Measurements from ENCODE around the gene HNRNPL.
"Not testable (repeated sequence)": the region's sequence is repeated elsewhere in the genome, so short reads cannot be mapped to it uniquely, and the experiment has no call there.

The HNRNPL gene

DNA sequence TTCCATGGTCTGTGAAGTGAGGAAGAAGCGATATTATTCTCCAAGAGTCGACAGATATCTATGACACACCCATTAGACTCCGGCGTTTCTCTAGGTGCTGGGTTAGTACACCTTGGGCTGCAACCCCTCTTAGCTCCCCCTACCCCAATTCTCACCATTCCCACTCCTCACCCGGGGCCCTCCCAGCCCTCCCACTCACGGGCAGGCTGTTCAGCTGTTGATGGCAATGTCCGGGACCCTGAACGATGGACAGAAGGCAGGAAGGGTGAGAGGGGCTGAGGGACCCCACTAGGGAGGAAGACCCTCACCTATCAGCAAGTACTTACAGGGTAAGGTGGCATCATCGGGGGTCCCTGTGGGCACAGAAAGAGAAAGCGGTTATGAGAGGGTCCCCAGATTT, 46.2 kb downstream of the HNRNPL start:
- Histone ChIP-seq H3K4me3 (ENCODE audit: low read depth in 1 of 2, low read length in 2 of 2) (no peak overlapping the region), H3K27me3 (ENCODE audit: control insufficient read depth in 1 of 2, insufficient read depth in 2 of 2, low read length in 2 of 2) (no peaks in the 10 kb centered on the region), H3K9ac (ENCODE audit: low read length) (no peak overlapping the region), H3K4me1 (ENCODE audit: insufficient read depth, low read length) (no peaks in the 10 kb centered on the region), H3K9me3 (ENCODE audit: low read length) (no peaks in the 10 kb centered on the region), H3K27ac (ENCODE audit: low read depth, low read length) (no peak overlapping the region), H3K36me3 (ENCODE audit: insufficient read depth, low read length) (no peaks in the 10 kb centered on the region)

DNA sequence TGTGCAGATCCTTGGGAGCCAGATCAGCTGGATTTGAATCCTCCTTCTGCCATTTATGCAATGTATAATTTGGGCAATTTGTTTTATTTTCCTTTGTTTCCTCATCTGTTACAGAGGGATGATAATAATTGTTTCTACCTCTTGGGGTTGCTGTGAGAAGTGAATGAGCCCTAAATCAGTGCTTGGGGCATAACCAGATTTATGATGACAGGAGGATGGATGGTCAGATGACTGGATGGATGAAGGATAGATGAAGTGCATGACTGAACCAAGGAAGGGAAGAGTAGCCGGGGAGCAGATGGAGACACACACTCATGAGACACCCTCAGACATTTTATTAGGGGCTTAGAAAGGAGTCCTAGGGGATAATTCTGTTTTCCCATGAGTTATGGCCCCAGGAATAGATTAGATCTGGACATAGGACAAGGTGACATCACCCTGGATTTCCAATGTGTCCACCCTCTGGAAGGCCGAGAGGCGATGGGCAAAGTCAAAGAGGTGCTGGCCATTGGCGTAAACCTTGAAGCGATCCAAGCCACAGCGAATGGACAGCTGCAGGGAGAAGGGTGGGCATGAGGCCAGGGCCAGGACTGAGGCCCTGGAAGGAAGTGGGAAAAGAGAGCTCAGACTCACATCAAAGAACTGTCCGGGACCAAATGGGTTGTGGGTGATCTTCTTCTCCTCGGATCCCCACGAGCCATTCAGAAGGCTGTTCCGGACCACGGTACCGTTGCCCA, 48.3 kb downstream of the HNRNPL start:
- no peak overlapping the region for H3K9ac ChIP-seq (ENCODE audit: low read length)
- H3K9me3 ChIP-seq (ENCODE audit: low read length), result no peaks in the 10 kb centered on the region
- no peaks in the 10 kb centered on the region for H3K36me3 ChIP-seq (ENCODE audit: insufficient read depth, low read length)
- H3K27me3 ChIP-seq (ENCODE audit: control insufficient read depth in 1 of 2, insufficient read depth in 2 of 2, low read length in 2 of 2), result no peaks in the 10 kb centered on the region
- H3K4me3 ChIP-seq (ENCODE audit: low read depth in 1 of 2, low read length in 2 of 2), result no peak overlapping the region
- no peaks in the 10 kb centered on the region for H3K4me1 ChIP-seq (ENCODE audit: insufficient read depth, low read length)
- H3K27ac ChIP-seq (ENCODE audit: low read depth, low read length), result no peak overlapping the region

DNA sequence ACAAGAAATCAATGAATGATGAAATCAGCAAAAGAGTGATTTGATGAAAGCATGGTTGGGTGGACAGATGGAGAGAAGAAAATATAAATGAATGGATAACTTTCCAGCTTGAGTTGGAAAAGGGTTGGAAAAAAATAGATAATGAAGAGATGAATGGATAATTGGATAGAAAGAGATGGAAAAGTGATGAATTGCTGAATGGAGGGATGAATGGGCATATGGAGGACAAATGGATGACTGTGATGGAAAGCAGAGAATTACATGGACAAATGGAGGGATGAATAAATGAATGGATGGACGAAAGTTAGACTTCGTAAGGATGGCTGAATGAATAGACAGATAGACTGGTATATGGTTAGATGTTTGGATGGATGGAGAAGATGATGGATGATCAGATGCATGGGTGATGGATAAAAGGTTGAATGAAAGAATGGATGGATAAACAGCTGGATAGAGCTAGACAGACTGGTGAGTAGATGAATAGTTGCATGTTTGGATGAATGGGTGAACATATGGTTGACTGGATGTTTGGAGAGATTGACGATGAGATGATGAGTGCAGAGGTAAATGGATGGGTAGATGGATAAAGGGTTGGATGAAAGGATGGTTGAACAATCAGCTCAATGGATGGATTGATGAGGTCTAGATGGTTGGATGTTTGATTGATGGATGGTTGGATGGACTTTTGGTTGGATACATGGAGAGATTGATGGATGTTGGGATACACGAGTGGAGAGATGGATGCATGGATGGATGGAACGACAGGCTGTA, 49.0 kb downstream of the HNRNPL start:
- Histone ChIP-seq H3K4me3 (ENCODE audit: low read depth in 1 of 2, low read length in 2 of 2) (no peak overlapping the region), H3K27ac (ENCODE audit: low read depth, low read length) (no peak overlapping the region), H3K36me3 (ENCODE audit: insufficient read depth, low read length) (no peaks in the 10 kb centered on the region), H3K4me1 (ENCODE audit: insufficient read depth, low read length) (no peaks in the 10 kb centered on the region), H3K27me3 (ENCODE audit: control insufficient read depth in 1 of 2, insufficient read depth in 2 of 2, low read length in 2 of 2) (no peaks in the 10 kb centered on the region), H3K9me3 (ENCODE audit: low read length) (no peaks in the 10 kb centered on the region), H3K9ac (ENCODE audit: low read length) (no peak overlapping the region)

DNA sequence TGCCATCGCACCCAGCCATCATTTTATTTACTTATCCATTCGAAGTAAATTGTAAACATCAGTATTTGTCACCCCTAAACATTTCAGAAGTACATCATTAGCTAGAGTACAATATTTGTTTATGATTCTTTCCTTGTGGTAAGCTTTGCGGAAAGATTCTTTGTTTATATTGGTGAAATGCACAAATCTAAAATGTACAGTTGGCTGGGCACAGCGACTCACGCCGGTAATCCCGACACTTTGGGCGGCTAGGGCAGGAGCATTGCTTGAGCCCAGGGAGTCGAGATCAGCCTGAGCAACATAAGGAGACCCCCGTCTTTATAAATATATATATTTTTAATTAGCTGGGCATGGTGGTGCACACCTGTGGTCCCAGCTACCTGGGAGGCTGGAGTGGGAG, 50.7 kb downstream of the HNRNPL start:
- Histone ChIP-seq H3K9ac (ENCODE audit: low read length) (no peak overlapping the region), H3K36me3 (ENCODE audit: insufficient read depth, low read length) (no peaks in the 10 kb centered on the region), H3K4me3 (ENCODE audit: low read depth in 1 of 2, low read length in 2 of 2) (no peak overlapping the region), H3K9me3 (ENCODE audit: low read length) (no peaks in the 10 kb centered on the region), H3K27ac (ENCODE audit: low read depth, low read length) (no peak overlapping the region), H3K4me1 (ENCODE audit: insufficient read depth, low read length) (no peaks in the 10 kb centered on the region), H3K27me3 (ENCODE audit: control insufficient read depth in 1 of 2, insufficient read depth in 2 of 2, low read length in 2 of 2) (no peaks in the 10 kb centered on the region)

DNA sequence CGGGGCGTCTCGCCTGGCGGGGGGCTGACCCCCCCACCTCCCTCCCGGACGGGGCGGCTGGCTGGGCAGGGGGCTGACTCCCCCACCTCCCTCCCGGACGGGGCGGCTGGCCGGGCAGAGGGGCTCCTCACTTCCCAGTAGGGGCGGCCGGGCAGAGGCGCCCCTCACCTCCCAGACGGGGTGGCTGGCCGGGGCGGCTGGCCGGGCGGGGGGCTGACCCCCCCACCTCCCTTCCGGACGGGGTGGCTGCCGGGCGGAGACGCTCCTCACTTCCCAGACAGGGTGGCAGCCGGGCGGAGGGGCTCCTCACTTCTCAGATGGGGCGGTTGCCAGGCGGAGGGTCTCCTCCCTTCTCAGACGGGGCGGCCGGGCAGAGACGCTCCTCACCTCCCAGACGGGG, 52.0 kb downstream of the HNRNPL start:
- not testable (repeated sequence) for H3K27me3 ChIP-seq (ENCODE audit: control insufficient read depth in 1 of 2, insufficient read depth in 2 of 2, low read length in 2 of 2)

DNA sequence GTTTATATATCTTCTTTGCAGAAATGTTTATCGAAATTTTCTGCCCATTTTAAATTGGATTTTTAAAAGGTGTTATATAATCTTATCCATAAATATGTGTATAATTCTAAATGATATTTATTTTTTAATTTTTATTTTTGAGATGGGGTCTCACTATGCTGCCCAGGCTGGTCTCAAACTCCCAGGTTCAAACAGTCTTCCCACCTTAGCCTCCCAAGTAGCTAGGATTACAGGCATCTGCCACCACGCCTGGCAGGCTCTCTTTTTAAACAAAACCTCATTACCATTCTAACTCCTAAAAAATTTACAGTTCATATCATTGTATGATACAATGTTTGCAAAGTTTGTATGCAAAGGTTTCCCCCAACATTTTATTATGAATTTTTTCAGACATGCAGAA, 53.6 kb downstream of the HNRNPL start:
- no peaks in the 10 kb centered on the region for H3K4me1 ChIP-seq (ENCODE audit: insufficient read depth, low read length)
- H3K4me3 ChIP-seq (ENCODE audit: low read depth in 1 of 2, low read length in 2 of 2), result no peak overlapping the region
- no peak overlapping the region for H3K27ac ChIP-seq (ENCODE audit: low read depth, low read length)
- no peaks in the 10 kb centered on the region for H3K27me3 ChIP-seq (ENCODE audit: control insufficient read depth in 1 of 2, insufficient read depth in 2 of 2, low read length in 2 of 2)
- no peak overlapping the region for H3K9ac ChIP-seq (ENCODE audit: low read length)
- no peaks in the 10 kb centered on the region for H3K9me3 ChIP-seq (ENCODE audit: low read length)
- H3K36me3 ChIP-seq (ENCODE audit: insufficient read depth, low read length), result no peaks in the 10 kb centered on the region

More for the DNA sequence above, 52.0 kb downstream of the HNRNPL start:
- not testable (repeated sequence) for H3K4me1 ChIP-seq (ENCODE audit: insufficient read depth, low read length); H3K27ac ChIP-seq (ENCODE audit: low read depth, low read length); H3K9me3 ChIP-seq (ENCODE audit: low read length); H3K9ac ChIP-seq (ENCODE audit: low read length); H3K36me3 ChIP-seq (ENCODE audit: insufficient read depth, low read length); H3K4me3 ChIP-seq (ENCODE audit: low read depth in 1 of 2, low read length in 2 of 2)

DNA sequence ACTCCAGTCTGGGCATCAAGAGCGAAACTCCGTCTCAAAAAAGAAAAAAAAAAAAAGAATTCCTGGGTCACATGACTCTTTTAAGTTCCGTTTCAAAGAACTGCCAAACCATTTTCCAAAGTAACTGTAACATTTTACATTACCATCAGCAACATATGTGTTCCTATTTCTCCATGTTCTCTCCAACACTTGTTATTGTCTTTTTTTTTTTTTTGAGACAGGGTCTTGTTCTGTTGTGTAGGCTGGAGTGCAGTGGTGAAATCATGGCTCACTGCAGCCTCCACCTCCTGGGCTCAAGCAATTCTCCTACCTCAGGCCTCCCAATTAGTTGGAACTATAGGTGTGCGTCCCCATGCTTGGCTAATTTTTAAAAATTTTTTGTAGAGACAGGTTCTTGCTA, 54.2 kb downstream of the HNRNPL start:
- no peaks in the 10 kb centered on the region for H3K9me3 ChIP-seq (ENCODE audit: low read length)

DNA sequence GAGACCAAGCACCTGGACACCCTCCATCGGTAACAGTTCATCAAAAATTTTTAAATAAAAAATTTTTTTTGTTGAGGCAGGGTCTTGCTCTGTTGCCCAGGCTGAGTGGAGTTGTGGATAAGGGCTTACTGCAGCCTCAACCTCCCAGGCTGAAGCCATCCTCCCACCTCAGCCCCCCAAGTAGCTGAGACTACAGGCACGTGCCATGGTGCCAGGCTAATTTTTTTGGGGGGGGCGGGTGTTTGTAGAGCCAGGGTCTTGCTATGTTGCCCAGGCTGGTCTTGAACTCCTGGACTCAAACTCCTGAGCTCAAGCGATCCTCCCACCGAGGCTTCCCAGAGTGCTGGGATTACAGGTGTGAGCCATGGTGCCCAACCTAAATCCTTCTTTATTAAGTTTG, 56.1 kb downstream of the HNRNPL start:
- Histone ChIP-seq H3K27ac (ENCODE audit: low read depth, low read length) (no peak overlapping the region), H3K27me3 (ENCODE audit: control insufficient read depth in 1 of 2, insufficient read depth in 2 of 2, low read length in 2 of 2) (no peaks in the 10 kb centered on the region), H3K4me1 (ENCODE audit: insufficient read depth, low read length) (no peaks in the 10 kb centered on the region)

More for the DNA sequence above, 54.2 kb downstream of the HNRNPL start:
- H3K27me3 ChIP-seq (ENCODE audit: control insufficient read depth in 1 of 2, insufficient read depth in 2 of 2, low read length in 2 of 2), result no peaks in the 10 kb centered on the region
- no peak overlapping the region for H3K9ac ChIP-seq (ENCODE audit: low read length)
- H3K27ac ChIP-seq (ENCODE audit: low read depth, low read length), result no peak overlapping the region
- no peaks in the 10 kb centered on the region for H3K4me1 ChIP-seq (ENCODE audit: insufficient read depth, low read length)
- no peaks in the 10 kb centered on the region for H3K36me3 ChIP-seq (ENCODE audit: insufficient read depth, low read length)
- no peak overlapping the region for H3K4me3 ChIP-seq (ENCODE audit: low read depth in 1 of 2, low read length in 2 of 2)

DNA sequence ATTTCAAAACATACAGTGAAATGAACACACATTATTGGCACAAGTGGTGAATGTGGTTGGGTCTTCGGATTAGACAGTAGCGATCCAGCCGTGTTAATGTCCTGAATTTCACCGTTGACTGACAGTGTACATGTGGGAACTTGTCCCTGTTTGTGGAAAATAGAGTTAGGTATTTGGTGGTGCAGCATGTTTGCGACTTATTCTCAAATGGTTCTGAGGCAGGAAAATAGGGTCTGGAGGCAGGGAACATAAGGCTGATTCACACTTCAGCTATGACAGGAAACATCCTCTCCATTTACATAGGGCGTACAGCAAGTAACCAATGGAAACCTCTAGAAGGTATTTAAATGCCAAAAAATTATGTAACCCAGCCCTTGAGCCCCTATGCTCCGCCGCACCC, 56.6 kb downstream of the HNRNPL start:
- H3K27me3 ChIP-seq (ENCODE audit: control insufficient read depth in 1 of 2, insufficient read depth in 2 of 2, low read length in 2 of 2), result no peaks in the 10 kb centered on the region
- H3K4me3 ChIP-seq (ENCODE audit: low read depth in 1 of 2, low read length in 2 of 2), result no peak overlapping the region
- no peaks in the 10 kb centered on the region for H3K4me1 ChIP-seq (ENCODE audit: insufficient read depth, low read length)
- H3K9ac ChIP-seq (ENCODE audit: low read length), result no peak overlapping the region
- no peak overlapping the region for H3K27ac ChIP-seq (ENCODE audit: low read depth, low read length)
- H3K9me3 ChIP-seq (ENCODE audit: low read length), result no peaks in the 10 kb centered on the region
- no peaks in the 10 kb centered on the region for H3K36me3 ChIP-seq (ENCODE audit: insufficient read depth, low read length)

More for the DNA sequence above, 56.1 kb downstream of the HNRNPL start:
- Histone ChIP-seq H3K9ac (ENCODE audit: low read length) (no peak overlapping the region), H3K36me3 (ENCODE audit: insufficient read depth, low read length) (no peaks in the 10 kb centered on the region), H3K9me3 (ENCODE audit: low read length) (no peaks in the 10 kb centered on the region), H3K4me3 (ENCODE audit: low read depth in 1 of 2, low read length in 2 of 2) (no peak overlapping the region)

DNA sequence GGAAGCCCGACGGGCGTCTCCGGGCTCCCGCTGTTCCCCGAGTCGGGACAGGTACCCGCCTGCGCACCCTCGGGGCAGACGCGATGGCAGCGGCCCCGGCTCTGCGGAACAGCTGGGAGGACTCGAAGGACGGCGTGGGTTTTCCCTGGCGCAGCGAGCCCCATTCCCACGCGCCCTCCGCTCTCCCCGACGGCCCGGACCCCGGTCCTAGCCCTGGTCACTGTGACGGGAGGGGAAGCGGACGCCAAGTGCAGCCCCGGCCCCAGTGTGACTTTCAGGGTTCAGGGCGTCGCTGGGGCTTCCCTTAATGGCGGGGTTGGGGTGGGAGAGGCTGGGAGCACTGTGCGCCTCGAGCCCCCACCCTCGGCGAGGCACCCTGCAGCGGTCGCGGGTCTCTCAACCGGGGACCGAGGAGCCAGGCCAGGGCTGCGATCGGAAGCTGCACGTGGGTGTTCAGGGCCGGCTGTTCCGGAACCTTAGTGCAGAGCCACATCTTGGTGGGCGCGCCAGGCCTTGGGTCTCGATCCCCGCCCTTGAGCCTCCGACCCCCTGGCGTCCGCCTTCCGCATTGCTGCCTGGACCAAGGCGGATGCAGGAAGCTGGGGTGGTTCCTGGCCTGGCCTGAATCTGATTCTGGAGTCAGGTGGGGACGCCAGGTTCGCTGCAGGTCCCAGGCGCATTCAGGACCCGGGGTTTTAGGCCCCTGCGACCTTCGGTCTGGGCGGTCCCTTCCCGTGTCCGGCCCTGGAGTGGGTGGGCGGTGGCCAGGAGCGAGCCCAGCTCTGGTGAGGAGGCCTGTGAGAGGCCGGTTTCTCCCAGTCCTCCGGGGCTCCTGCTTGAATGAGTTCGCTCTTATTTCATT, 57.3 kb downstream of the HNRNPL start:
- H3K4me1 ChIP-seq (ENCODE audit: insufficient read depth, low read length), result no peaks in the 10 kb centered on the region
- H3K27me3 ChIP-seq (ENCODE audit: control insufficient read depth in 1 of 2, insufficient read depth in 2 of 2, low read length in 2 of 2), result no peaks in the 10 kb centered on the region
- no peaks in the 10 kb centered on the region for H3K36me3 ChIP-seq (ENCODE audit: insufficient read depth, low read length)
- H3K4me3 ChIP-seq (ENCODE audit: low read depth in 1 of 2, low read length in 2 of 2), result no peak overlapping the region
- no peaks in the 10 kb centered on the region for H3K9me3 ChIP-seq (ENCODE audit: low read length)
- no peak overlapping the region for H3K9ac ChIP-seq (ENCODE audit: low read length)
- no peak overlapping the region for H3K27ac ChIP-seq (ENCODE audit: low read depth, low read length)

DNA sequence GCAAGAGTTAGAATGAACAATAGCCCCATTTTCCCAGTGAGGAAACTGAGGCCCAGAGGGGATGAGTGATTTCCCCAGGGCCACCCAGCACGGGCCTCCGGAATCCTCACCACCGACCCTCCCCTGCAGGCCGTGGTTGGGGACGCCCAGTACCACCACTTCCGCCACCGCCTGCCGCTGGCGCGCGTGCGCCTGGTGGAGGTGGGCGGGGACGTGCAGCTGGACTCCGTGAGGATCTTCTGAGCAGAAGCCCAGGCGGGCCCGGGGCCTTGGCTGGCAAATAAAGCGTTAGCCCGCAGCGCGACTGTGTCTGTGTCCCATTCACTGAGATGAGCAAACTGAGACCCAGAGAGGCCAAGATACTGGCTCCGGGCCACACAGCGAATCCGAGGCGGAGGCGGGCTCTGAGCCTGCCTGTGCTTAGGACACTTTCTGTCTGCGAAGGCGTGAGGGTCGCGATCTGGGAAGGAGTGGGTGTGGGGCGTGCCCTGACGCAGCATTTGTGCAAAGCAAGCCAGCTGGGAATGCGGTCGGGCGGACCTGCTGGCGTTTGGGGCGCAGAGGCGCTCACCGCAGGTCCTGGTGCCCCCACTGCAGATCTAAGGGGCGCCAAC, 58.2 kb downstream of the HNRNPL start:
- H3K27ac ChIP-seq (ENCODE audit: low read depth, low read length); H3K4me3 ChIP-seq (ENCODE audit: low read depth in 1 of 2, low read length in 2 of 2); H3K36me3 ChIP-seq (ENCODE audit: insufficient read depth, low read length); H3K4me1 ChIP-seq (ENCODE audit: insufficient read depth, low read length); H3K9me3 ChIP-seq (ENCODE audit: low read length); H3K27me3 ChIP-seq (ENCODE audit: control insufficient read depth in 1 of 2, insufficient read depth in 2 of 2, low read length in 2 of 2); H3K9ac ChIP-seq (ENCODE audit: low read length): not testable (repeated sequence)

All from muscle layer of colon (tissue), 2 donors.